GM13977 (cell line): ENCODE results near the gene ELAPOR1.

Experiments used
- DNase-seq: peaks from one replicate; pipeline ENCODE4 v3.0.0; 2012; ENCODE audit warnings: low spot score
- in situ Hi-C: fragments of 300-500 bp; cut with MboI; formaldehyde crosslinking; loops from one replicate; pipeline ENCODE4 v1.12.0; 2022; ENCODE audit warnings: low sequenced_read_pairs, low pct_unique_long_range_greater_than_20kb, mixed read lengths, inconsistent platforms; ENCODE audit not compliant: unreplicated experiment
- TF ChIP-seq, protein P1 (sequence below): IDR thresholded peaks from 2 replicates; pipeline ENCODE4 v1.5.1; 2012; ENCODE audit warnings: mild to moderate bottlenecking, control low read depth; ENCODE audit not compliant: insufficient read depth; ENCODE audit errors: extremely low read depth, missing control alignments

The ELAPOR1 gene

DNA sequence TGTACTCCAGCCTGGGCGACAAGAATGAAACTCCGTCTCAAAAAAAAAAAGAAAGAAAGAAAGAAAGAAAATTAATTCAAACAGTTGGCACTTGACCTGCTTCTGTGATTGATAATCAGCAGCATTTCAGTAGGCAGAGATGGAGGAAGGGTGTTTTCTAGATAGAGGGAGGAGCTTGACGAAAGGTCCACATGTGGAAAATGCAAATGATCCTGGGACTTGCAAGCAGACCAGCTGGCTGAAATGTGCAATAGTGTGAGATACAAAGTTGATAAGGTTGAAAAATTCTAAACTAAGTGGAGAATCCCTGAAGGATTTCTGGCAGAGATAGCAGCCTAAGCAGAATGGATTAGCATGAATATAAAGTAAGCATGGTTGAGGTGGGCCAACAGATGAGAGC lies 4.2 kb downstream of the ELAPOR1 start:
- no peak for DNase-seq
- TF ChIP-seq, protein P1, sequence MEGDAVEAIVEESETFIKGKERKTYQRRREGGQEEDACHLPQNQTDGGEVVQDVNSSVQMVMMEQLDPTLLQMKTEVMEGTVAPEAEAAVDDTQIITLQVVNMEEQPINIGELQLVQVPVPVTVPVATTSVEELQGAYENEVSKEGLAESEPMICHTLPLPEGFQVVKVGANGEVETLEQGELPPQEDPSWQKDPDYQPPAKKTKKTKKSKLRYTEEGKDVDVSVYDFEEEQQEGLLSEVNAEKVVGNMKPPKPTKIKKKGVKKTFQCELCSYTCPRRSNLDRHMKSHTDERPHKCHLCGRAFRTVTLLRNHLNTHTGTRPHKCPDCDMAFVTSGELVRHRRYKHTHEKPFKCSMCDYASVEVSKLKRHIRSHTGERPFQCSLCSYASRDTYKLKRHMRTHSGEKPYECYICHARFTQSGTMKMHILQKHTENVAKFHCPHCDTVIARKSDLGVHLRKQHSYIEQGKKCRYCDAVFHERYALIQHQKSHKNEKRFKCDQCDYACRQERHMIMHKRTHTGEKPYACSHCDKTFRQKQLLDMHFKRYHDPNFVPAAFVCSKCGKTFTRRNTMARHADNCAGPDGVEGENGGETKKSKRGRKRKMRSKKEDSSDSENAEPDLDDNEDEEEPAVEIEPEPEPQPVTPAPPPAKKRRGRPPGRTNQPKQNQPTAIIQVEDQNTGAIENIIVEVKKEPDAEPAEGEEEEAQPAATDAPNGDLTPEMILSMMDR, result no peak
- in situ Hi-C loops, result no loop called here

DNA sequence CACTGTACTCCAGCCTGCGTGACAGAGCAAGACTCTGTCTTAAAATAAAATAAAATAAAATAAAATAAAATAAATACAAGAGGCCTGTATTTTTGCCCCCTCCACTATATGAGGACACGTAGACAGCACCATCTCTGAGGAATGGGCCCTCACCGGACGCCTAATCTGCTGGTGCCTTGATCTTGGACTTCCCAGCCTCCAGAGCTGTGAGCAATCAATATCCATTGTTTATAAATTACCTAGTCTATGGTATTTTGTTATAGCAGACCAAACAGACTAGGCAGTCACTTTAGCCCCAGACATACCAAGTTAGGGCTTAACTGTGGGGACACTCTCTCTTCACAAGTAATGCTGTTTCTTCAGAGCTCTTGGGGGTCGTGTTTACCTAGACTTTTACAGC lies 6.4 kb downstream of the ELAPOR1 start:
- TF ChIP-seq, protein P1, result no peak
- in situ Hi-C loops, result no loop called here
- DNase-seq, result no peak

- TF ChIP-seq, protein P1, result no peak
- DNase-seq, result no peak
- in situ Hi-C loops, result no loop called here
These were observed 17.1 kb downstream of the ELAPOR1 start for GRCh38 chr1:109131059-109131458.

GRCh38 chr1:109131800-109132199 lies 17.9 kb downstream of the ELAPOR1 start:
- TF ChIP-seq, protein P1, result no peak
- in situ Hi-C loops, result no loop called here
- no peak for DNase-seq

GRCh38 chr1:109133002-109133706 lies 19.2 kb downstream of the ELAPOR1 start:
- DNase-seq, result no peak
- in situ Hi-C loops, result no loop called here
- TF ChIP-seq, protein P1, result no peak

DNA sequence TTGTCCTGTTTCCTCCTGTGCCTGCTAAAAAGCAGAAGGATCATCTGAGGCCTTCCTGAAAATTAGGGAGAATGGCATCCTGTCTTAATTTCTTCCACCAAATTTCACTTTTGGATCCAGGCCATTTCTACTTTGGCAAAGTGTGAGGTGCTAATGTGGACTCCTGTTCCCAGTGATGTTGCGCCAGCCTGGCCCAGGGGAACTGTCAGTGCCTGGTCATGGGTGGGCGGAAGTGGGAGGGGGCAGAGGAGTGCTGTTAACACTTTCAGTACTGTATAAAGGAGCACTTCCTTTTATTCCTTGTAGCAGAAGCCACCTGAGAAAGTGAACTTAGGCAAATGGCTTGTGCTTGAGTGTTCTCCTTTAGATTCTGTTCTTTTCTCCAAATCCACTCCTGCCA lies 19.9 kb downstream of the ELAPOR1 start:
- DNase-seq, result no peak
- in situ Hi-C loops, result no loop called here
- TF ChIP-seq, protein P1, result no peak
